K562 (cell line): ENCODE results near the gene EIF1. TPM values are rescaled to one million over a fixed set of nuclear protein-coding genes. Genes with fewer than 3 reads are reported as not detected.
A peak's percentile ranks its signal among the peaks of the same experiment; 100 is the strongest.

ENCODE experiments used
- BRF1 ChIP-seq: IDR thresholded peaks from 3 replicates; pipeline ENCODE4 v1.6.1; 2011; ENCODE audit warnings: borderline replicate concordance, mild to moderate bottlenecking; ENCODE audit not compliant: insufficient read length; ENCODE audit errors: extremely low read depth
- CHCHD3 ChIP-seq: fragments of 250-450 bp; sonication (Bioruptor Pico); IDR thresholded peaks from 2 replicates; pipeline ENCODE4 v2.1.2; 2022; ENCODE audit warnings: mild to moderate bottlenecking
- CTCFL ChIP-seq: IDR thresholded peaks from 2 replicates; pipeline ENCODE4 v1.6.1; 2011; ENCODE audit warnings: borderline replicate concordance, low read depth, mild to moderate bottlenecking, moderate library complexity, low read length; ENCODE audit not compliant: insufficient read depth, poor library complexity, severe bottlenecking
- FOSL1 ChIP-seq: fragments of 200-800 bp; sonication (Bioruptor generic); conservative IDR thresholded peaks from 2 replicates; pipeline ENCODE4 v1.6.1; 2016; ENCODE audit warnings: missing genetic modification characterization, missing compliant biosample characterization
- FOXO4 ChIP-seq: fragments of 450-650 bp; formaldehyde crosslinking; IDR thresholded peaks from 2 replicates; pipeline ENCODE4 v1.4.0; 2020; ENCODE audit warnings: mild to moderate bottlenecking, moderate library complexity
- GABPB1 ChIP-seq: sonication (generic); formaldehyde crosslinking; IDR thresholded peaks from 2 replicates; pipeline ENCODE4 v1.8.0; 2022; ENCODE audit warnings: mild to moderate bottlenecking, missing genetic modification reagents
- HIVEP1 ChIP-seq: fragments of 250-450 bp; sonication (Bioruptor Pico); IDR thresholded peaks from 2 replicates; pipeline ENCODE4 v1.4.0; 2020; ENCODE audit warnings: mild to moderate bottlenecking
- HLTF ChIP-seq: fragments of 450-650 bp; IDR thresholded peaks from 2 replicates; pipeline ENCODE4 v1.6.1; 2016
- IFI16 ChIP-seq: fragments of 250-450 bp; sonication (Bioruptor Pico); IDR thresholded peaks from 2 replicates; pipeline ENCODE4 v2.1.2; 2022; ENCODE audit warnings: mild to moderate bottlenecking, inconsistent platforms
- KLF1 ChIP-seq: fragments of 450-650 bp; IDR thresholded peaks from 2 replicates; pipeline ENCODE4 v1.6.1; 2016; ENCODE audit warnings: missing genetic modification characterization, missing compliant biosample characterization
- KLF16 ChIP-seq: IDR thresholded peaks from 2 replicates; pipeline ENCODE4 v1.6.1; 2016; ENCODE audit warnings: antibody characterized with exemption
- MITF ChIP-seq: IDR thresholded peaks from 2 replicates; pipeline ENCODE4 v1.6.1; 2014; ENCODE audit warnings: antibody characterized with exemption
- PHF8 ChIP-seq: fragments of 200-600 bp; sonication (generic); IDR thresholded peaks from 2 replicates; pipeline ENCODE4 v1.6.1; 2012; ENCODE audit warnings: mixed run types, mild to moderate bottlenecking, inconsistent platforms, low read length, moderate library complexity, borderline replicate concordance
- PYGO2 ChIP-seq: fragments of 450-650 bp; IDR thresholded peaks from 2 replicates; pipeline ENCODE4 v1.6.1; 2016; ENCODE audit warnings: mild to moderate bottlenecking, missing genetic modification characterization, moderate library complexity, missing compliant biosample characterization
- SAFB ChIP-seq: fragments of 200-400 bp; formaldehyde crosslinking; IDR thresholded peaks from 2 replicates; pipeline ENCODE4 v1.6.1; 2017; ENCODE audit warnings: low read depth, low read length, borderline replicate concordance
- SIX5 ChIP-seq, 2 experiments: IDR thresholded peaks; 2 replicates each; pipeline ENCODE4 v1.6.1; 2011; ENCODE audit warnings: low read length in 2 of 2, borderline replicate concordance in 1 of 2, low read depth in 1 of 2, mild to moderate bottlenecking in 1 of 2, moderate library complexity in 1 of 2; ENCODE audit not compliant: insufficient read depth in 1 of 2
- TEAD4 ChIP-seq, 2 experiments: sonication (generic) in 1 of 2; formaldehyde crosslinking in 1 of 2; IDR thresholded peaks; 2 replicates each; pipeline versions ENCODE4 v1.6.1 to v1.8.0; 2012 to 2022; ENCODE audit warnings: borderline replicate concordance in 1 of 2, inconsistent platforms in 1 of 2, low read length in 1 of 2, mild to moderate bottlenecking in 1 of 2, missing genetic modification reagents in 1 of 2
- ZBTB1 ChIP-seq: sonication (generic); formaldehyde crosslinking; IDR thresholded peaks from 2 replicates; pipeline ENCODE4 v1.8.1; 2023; ENCODE audit warnings: missing genetic modification reagents, low read depth, mild to moderate bottlenecking, borderline replicate concordance
- ZNF23 ChIP-seq: fragments of 250-450 bp; sonication (Bioruptor Pico); IDR thresholded peaks from 2 replicates; pipeline ENCODE4 v1.4.0; 2020; ENCODE audit warnings: mild to moderate bottlenecking
- ZNF239 ChIP-seq: fragments of 250-450 bp; sonication (Bioruptor Pico); IDR thresholded peaks from 2 replicates; pipeline ENCODE4 v1.4.0; 2020; ENCODE audit warnings: mild to moderate bottlenecking
- ZNF408 ChIP-seq: fragments of 250-450 bp; sonication (Bioruptor Pico); IDR thresholded peaks from 2 replicates; pipeline ENCODE4 v1.4.0; 2020; ENCODE audit warnings: low read depth, mild to moderate bottlenecking, moderate library complexity
- ZNF444 ChIP-seq: fragments of 250-450 bp; sonication (Bioruptor Pico); IDR thresholded peaks from 2 replicates; pipeline ENCODE4 v1.4.0; 2020; ENCODE audit warnings: mild to moderate bottlenecking, moderate library complexity
- polyA plus RNA-seq, 8 experiments: library from polyadenylated mRNA; depleted of rRNA in 4 of 8; stranded (reverse) in 5 of 8; unstranded in 3 of 8; fragments of >200 nt; fragmentation: Nextera tagmentation in 2 of 8; fragmentation: Illumina TruSeq in 1 of 8; extraction: Ambion mirVana in 2 of 8; extraction: Trizol in 1 of 8; gene quantifications; 2 replicates each; pipeline versions ENCODE4 v1.2.1 to v1.2.3, GENCODE V29; 2011 to 2014; ENCODE audit warnings: inconsistent platforms in 1 of 8, missing spikeins in 1 of 8
- total RNA-seq, 7 experiments: library from RNA; depleted of rRNA in 6 of 7; stranded (reverse); fragments of >200 nt in 6 of 7; fragmentation: Illumina TruSeq in 2 of 7; extraction: Trizol in 2 of 7; gene quantifications; 2 replicates each; pipeline versions ENCODE4 v1.2.1 to v1.2.3, GENCODE V29; 2011 to 2021; ENCODE audit warnings: low replicate concordance in 1 of 7
- TF ChIP-seq, protein P1 (sequence below): fragments of 250-450 bp; sonication (Bioruptor Pico); IDR thresholded peaks from 2 replicates; pipeline ENCODE4 v1.4.0; 2020; ENCODE audit warnings: mild to moderate bottlenecking, moderate library complexity

The EIF1 gene
- total and polyA plus RNA-seq, 9 of the 15 experiments (the other 6 are each of a cell fraction or from before 2014, with no cell fraction given): 67.0 to 1,204 (median 320) TPM

- TF ChIP-seq PYGO2 (tag): peak; percentile 21; the same call in 1 of the 2 replicates
- TF ChIP-seq BRF1: no peak
- peak; percentile 99 for TF ChIP-seq CHCHD3
- peak; percentile 96 for TF ChIP-seq ZNF444 (CRISPR knock-in tag)
- TF ChIP-seq ZNF23 (CRISPR knock-in tag): peak; percentile 92
- TF ChIP-seq MITF: no peak
- 0 out of 2 replicates have a peak, but pooled peaks have one; percentile 8 for TF ChIP-seq HLTF
- no peak for TF ChIP-seq IFI16 (CRISPR knock-in tag)
- peak; percentile 88 for TF ChIP-seq TEAD4 (IDR thresholded peaks at IDR 0.05; ENCODE audit: low read length)
- TF ChIP-seq TEAD4 (CRISPR knock-in tag; IDR thresholded peaks at IDR 0.05; ENCODE audit: borderline replicate concordance): no peak
- TF ChIP-seq GABPB1 (CRISPR knock-in tag): peak; percentile 51
- no peak for TF ChIP-seq KLF1 (tag)
- TF ChIP-seq SIX5 (IDR thresholded peaks at IDR 0.05; ENCODE audit: borderline replicate concordance in 1 of 2, insufficient read depth in 1 of 2, low read depth in 1 of 2, low read length in 2 of 2): 0 out of 4 replicates have a peak, but pooled peaks of 1 of the 2 experiments have one; percentile 16
- TF ChIP-seq, protein P1, sequence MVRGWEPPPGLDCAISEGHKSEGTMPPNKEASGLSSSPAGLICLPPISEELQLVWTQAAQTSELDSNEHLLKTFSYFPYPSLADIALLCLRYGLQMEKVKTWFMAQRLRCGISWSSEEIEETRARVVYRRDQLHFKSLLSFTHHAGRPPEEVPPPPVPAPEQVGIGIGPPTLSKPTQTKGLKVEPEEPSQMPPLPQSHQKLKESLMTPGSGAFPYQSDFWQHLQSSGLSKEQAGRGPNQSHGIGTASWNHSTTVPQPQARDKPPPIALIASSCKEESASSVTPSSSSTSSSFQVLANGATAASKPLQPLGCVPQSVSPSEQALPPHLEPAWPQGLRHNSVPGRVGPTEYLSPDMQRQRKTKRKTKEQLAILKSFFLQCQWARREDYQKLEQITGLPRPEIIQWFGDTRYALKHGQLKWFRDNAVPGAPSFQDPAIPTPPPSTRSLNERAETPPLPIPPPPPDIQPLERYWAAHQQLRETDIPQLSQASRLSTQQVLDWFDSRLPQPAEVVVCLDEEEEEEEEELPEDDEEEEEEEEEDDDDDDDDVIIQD (CRISPR knock-in tag): no peak
- no peak for TF ChIP-seq HIVEP1 (CRISPR knock-in tag)
- TF ChIP-seq CTCFL: no peak
- TF ChIP-seq ZBTB1 (CRISPR knock-in tag): 0 out of 2 replicates have a peak, but pooled peaks have one; percentile 51
- TF ChIP-seq KLF16: peak; percentile 52
- no peak for TF ChIP-seq FOSL1 (tag)
- TF ChIP-seq ZNF239 (CRISPR knock-in tag): no peak; the same call in 1 of the 2 replicates
- no peak for TF ChIP-seq SAFB
- peak; percentile 5; the same call in 1 of the 2 replicates for TF ChIP-seq PHF8
- no peak for TF ChIP-seq ZNF408 (CRISPR knock-in tag)
- TF ChIP-seq FOXO4 (CRISPR knock-in tag): peak; percentile 93
These were observed 10.2 kb upstream of the EIF1 start (continued) for GRCh38 chr17:41678411-41678906.
